ENCODE results near the gene SLC38A5. TPM values are rescaled to one million over a fixed set of nuclear protein-coding genes. Genes with fewer than 3 reads are reported as not detected.

SLC38A5 gene
- 42.2 and 78.2 TPM in 2 replicates for total RNA-seq

GRCh38 chrX:48470110-48470832, at the start of gene SLC38A5:
Gene SLC38A5 (minus strand): TSS chrX:48470260. CDS start chrX:48467924, 2,336 bp downstream.

GRCh38 chrX:48508400-48509244, 38.6 kb upstream of the SLC38A5 start, which contains the start of gene PORCN:
Gene PORCN (plus strand): TSS chrX:48508992. CDS start chrX:48509821, 829 bp downstream.

GRCh38 chrX:48475774-48476577, 5.9 kb upstream of the SLC38A5 start, which contains the start of gene FTSJ1:
Gene FTSJ1 (plus strand): TSS chrX:48476199. CDS start chrX:48478048, 1,849 bp downstream.

GRCh38 chrX:48411860-48412259, 58.2 kb downstream of the SLC38A5 start, which contains the start of gene SSX4B:
Gene SSX4B (minus strand): TSS chrX:48411960. CDS start chrX:48411372, 588 bp downstream.

Other genes starting within 250 kb of the SLC38A5 start
- gene SSX1, start 214.9 kb downstream of the SLC38A5 start, total RNA-seq: not detected in 2 replicates
- gene SSX3, start 113.6 kb downstream of the SLC38A5 start, total RNA-seq: not detected in 2 replicates
- gene SSX4, start 86.7 kb downstream of the SLC38A5 start, total RNA-seq: not detected in 2 replicates
- gene SSX4B, start 58.3 kb downstream of the SLC38A5 start, total RNA-seq: not detected in 2 replicates
- gene FTSJ1, start 5.9 kb upstream of the SLC38A5 start, total RNA-seq: 68.1 and 78.2 TPM in 2 replicates
- gene PORCN, start 38.7 kb upstream of the SLC38A5 start, total RNA-seq: 20.2 and 32.2 TPM in 2 replicates
- 41.4 and 143 TPM in 2 replicates for gene EBP, start 51.5 kb upstream of the SLC38A5 start, total RNA-seq
- gene TBC1D25, start 69.5 kb upstream of the SLC38A5 start, total RNA-seq: 7.9 and 10.0 TPM in 2 replicates
- 198 and 260 TPM in 2 replicates for gene RBM3, start 104.2 kb upstream of the SLC38A5 start, total RNA-seq
- 165 and 216 TPM in 2 replicates for gene WDR13, start 127.2 kb upstream of the SLC38A5 start, total RNA-seq
- 0.13 and 0.48 TPM in 2 replicates for gene WAS, start 213.5 kb upstream of the SLC38A5 start, total RNA-seq
- gene SUV39H1, start 226.5 kb upstream of the SLC38A5 start, total RNA-seq: 4.4 and 12.4 TPM in 2 replicates